ENCODE data around the gene HOXD8. TPM values are rescaled to one million over a fixed set of nuclear protein-coding genes. Genes with fewer than 3 reads are reported as not detected.

Gene HOXD8
- total RNA-seq, 1 donor from 2014 or later = 0.58 TPM

GRCh38 chr2:176136374-176137251 is 7.1 kb downstream of the HOXD8 start:
- Mint-ChIP-seq H3K9me3 (no peaks in the 10 kb centered on the region), H3K36me3 (peaks cover 3% of the 10 kb centered on the region), H3K4me1 (peaks cover 8% of the 10 kb centered on the region), H3K4me3 (peak overlapping the region; percentile 73), H3K27me3 (ENCODE audit: low read depth) (peaks cover 96% of the 10 kb centered on the region), H3K27ac (peak overlapping the region; percentile 39)
- DNase-seq (ENCODE audit: low spot score in 2 of 2, unreplicated experiment in 2 of 2) = no peak
- no peak for TF ChIP-seq CTCF (IDR thresholded peaks at IDR 0.05; ENCODE audit: unreplicated experiment)

GRCh38 chr2:176137252-176137580 is 7.7 kb downstream of the HOXD8 start:
- no peak for TF ChIP-seq CTCF (IDR thresholded peaks at IDR 0.05; ENCODE audit: unreplicated experiment)
- Mint-ChIP-seq H3K4me3 (peak overlapping the region; percentile 53), H3K27ac (no peak overlapping the region), H3K36me3 (peaks cover 3% of the 10 kb centered on the region), H3K9me3 (no peaks in the 10 kb centered on the region), H3K27me3 (ENCODE audit: low read depth) (peaks cover 96% of the 10 kb centered on the region), H3K4me1 (peaks cover 8% of the 10 kb centered on the region)
- no peak for DNase-seq (ENCODE audit: low spot score in 2 of 2, unreplicated experiment in 2 of 2)

- H3K4me3 Mint-ChIP-seq = no peak overlapping the region
- H3K27me3 Mint-ChIP-seq (ENCODE audit: low read depth) = peaks cover 96% of the 10 kb centered on the region
- peaks cover 3% of the 10 kb centered on the region for H3K36me3 Mint-ChIP-seq
- no peak for DNase-seq (ENCODE audit: low spot score in 2 of 2, unreplicated experiment in 2 of 2)
- peaks cover 6% of the 10 kb centered on the region for H3K4me1 Mint-ChIP-seq
- TF ChIP-seq CTCF (IDR thresholded peaks at IDR 0.05; ENCODE audit: unreplicated experiment) = no peak
- H3K27ac Mint-ChIP-seq = no peak overlapping the region
- no peaks in the 10 kb centered on the region for H3K9me3 Mint-ChIP-seq
Measured at GRCh38 chr2:176137906-176138305, 8.4 kb downstream of the HOXD8 start.

- Mint-ChIP-seq H3K4me3 (no peak overlapping the region), H3K9me3 (no peaks in the 10 kb centered on the region), H3K4me1 (peaks cover 6% of the 10 kb centered on the region), H3K27me3 (ENCODE audit: low read depth) (peaks cover 96% of the 10 kb centered on the region), H3K27ac (no peak overlapping the region), H3K36me3 (peaks cover 3% of the 10 kb centered on the region)
- DNase-seq (ENCODE audit: low spot score in 2 of 2, unreplicated experiment in 2 of 2) = no peak
- no peak for TF ChIP-seq CTCF (IDR thresholded peaks at IDR 0.05; ENCODE audit: unreplicated experiment)
Measured at GRCh38 chr2:176138526-176138922, 9.0 kb downstream of the HOXD8 start.

GRCh38 chr2:176138923-176139660 is 9.6 kb downstream of the HOXD8 start:
- no peak overlapping the region for H3K4me3 Mint-ChIP-seq

More at GRCh38 chr2:176138923-176139660, 9.6 kb downstream of the HOXD8 start:
- Mint-ChIP-seq H3K4me1 (peaks cover 6% of the 10 kb centered on the region), H3K27ac (no peak overlapping the region), H3K36me3 (peaks cover 3% of the 10 kb centered on the region), H3K9me3 (no peaks in the 10 kb centered on the region), H3K27me3 (ENCODE audit: low read depth) (peaks cover 96% of the 10 kb centered on the region)
- no peak for DNase-seq (ENCODE audit: low spot score in 2 of 2, unreplicated experiment in 2 of 2)
- TF ChIP-seq CTCF (IDR thresholded peaks at IDR 0.05; ENCODE audit: unreplicated experiment) = no peak

Measured in mesothelial cell of epicardium (in vitro differentiated cells).